SK-N-SH treated with all-trans-retinoic acid at 6 μM for 48 hours (cell line): ENCODE results near the gene UBE2I.

Experiments used
- ATAC-seq: fragments of 200-7000 bp; cut with Tn5 transposase; 3 replicates; pipeline ENCODE4 v1.9.1; 2020; ENCODE audit warnings: mild to moderate bottlenecking, moderate library complexity
- ARNTL ChIP-seq: fragments of 450-650 bp; formaldehyde crosslinking; IDR thresholded peaks from 2 replicates; pipeline ENCODE4 v1.5.0; 2020; ENCODE audit warnings: low read depth, mild to moderate bottlenecking, moderate library complexity, borderline replicate concordance
- CREB5 ChIP-seq: fragments of 250-450 bp; sonication (Bioruptor Pico); IDR thresholded peaks from 2 replicates; pipeline ENCODE4 v1.5.1; 2020; ENCODE audit warnings: low read depth, mild to moderate bottlenecking, moderate library complexity
- CSDC2 ChIP-seq: fragments of 250-450 bp; sonication (Bioruptor Pico); IDR thresholded peaks from 2 replicates; pipeline ENCODE4 v1.5.0; 2020; ENCODE audit warnings: mild to moderate bottlenecking, moderate library complexity
- CSRNP3 ChIP-seq: fragments of 250-450 bp; sonication (Bioruptor Pico); IDR thresholded peaks from 2 replicates; pipeline ENCODE4 v1.5.1; 2021; ENCODE audit warnings: mild to moderate bottlenecking, moderate library complexity
- ESRRG ChIP-seq: fragments of 250-450 bp; sonication (Bioruptor Pico); IDR thresholded peaks from 2 replicates; pipeline ENCODE4 v1.6.1; 2021; ENCODE audit warnings: mild to moderate bottlenecking
- GLIS3 ChIP-seq: fragments of 250-450 bp; sonication (Bioruptor Pico); IDR thresholded peaks from 2 replicates; pipeline ENCODE4 v1.5.0; 2020; ENCODE audit warnings: mild to moderate bottlenecking, moderate library complexity
- ISL1 ChIP-seq: fragments of 250-450 bp; sonication (Bioruptor Pico); IDR thresholded peaks from 2 replicates; pipeline ENCODE4 v2.1.2; 2022; ENCODE audit warnings: mild to moderate bottlenecking, moderate library complexity
- OSR1 ChIP-seq: fragments of 250-450 bp; sonication (Bioruptor Pico); IDR thresholded peaks from 2 replicates; pipeline ENCODE4 v1.8.0; 2022; ENCODE audit warnings: moderate library complexity, mild to moderate bottlenecking, inconsistent platforms
- PATZ1 ChIP-seq: fragments of 250-450 bp; sonication (Bioruptor Pico); IDR thresholded peaks from 2 replicates; pipeline ENCODE4 v1.8.0; 2020; ENCODE audit warnings: mild to moderate bottlenecking, moderate library complexity, borderline replicate concordance
- POU6F1 ChIP-seq: fragments of 250-450 bp; sonication (Bioruptor Pico); IDR thresholded peaks from 2 replicates; pipeline ENCODE4 v1.8.0; 2021; ENCODE audit warnings: low read depth, mild to moderate bottlenecking, moderate library complexity, borderline replicate concordance
- PPARA ChIP-seq: fragments of 250-450 bp; sonication (Bioruptor Pico); IDR thresholded peaks from 2 replicates; pipeline ENCODE4 v1.5.0; 2020; ENCODE audit warnings: mild to moderate bottlenecking, borderline replicate concordance
- RARB ChIP-seq: fragments of 250-450 bp; sonication (Bioruptor Pico); IDR thresholded peaks from 2 replicates; pipeline ENCODE4 v1.8.0; 2021; ENCODE audit warnings: mild to moderate bottlenecking, moderate library complexity
- SNAI2 ChIP-seq: fragments of 250-450 bp; sonication (Bioruptor Pico); IDR thresholded peaks from 2 replicates; pipeline ENCODE4 v1.5.0; 2020; ENCODE audit warnings: mild to moderate bottlenecking, moderate library complexity
- TCF4 ChIP-seq: fragments of 250-450 bp; sonication (Bioruptor Pico); IDR thresholded peaks from 2 replicates; pipeline ENCODE4 v1.8.0; 2021; ENCODE audit warnings: mild to moderate bottlenecking, moderate library complexity, borderline replicate concordance
- TOX ChIP-seq: fragments of 250-450 bp; sonication (Bioruptor Pico); IDR thresholded peaks from 2 replicates; pipeline ENCODE4 v1.8.0; 2021; ENCODE audit warnings: mild to moderate bottlenecking, moderate library complexity, borderline replicate concordance
- TSHZ2 ChIP-seq: fragments of 250-450 bp; sonication (Bioruptor Pico); IDR thresholded peaks from 2 replicates; pipeline ENCODE4 v1.5.0; 2020; ENCODE audit warnings: mild to moderate bottlenecking, moderate library complexity
- ZC3H10 ChIP-seq: fragments of 250-450 bp; sonication (Bioruptor Pico); IDR thresholded peaks from 2 replicates; pipeline ENCODE4 v1.5.1; 2021; ENCODE audit warnings: mild to moderate bottlenecking, moderate library complexity
- ZFP3 ChIP-seq: fragments of 250-450 bp; sonication (Bioruptor Pico); IDR thresholded peaks from 2 replicates; pipeline ENCODE4 v1.5.0; 2020; ENCODE audit warnings: mild to moderate bottlenecking, moderate library complexity
- ZFP30 ChIP-seq: fragments of 450-650 bp; formaldehyde crosslinking; IDR thresholded peaks from 2 replicates; pipeline ENCODE4 v1.5.0; 2022; ENCODE audit warnings: mild to moderate bottlenecking, moderate library complexity
- ZNF565 ChIP-seq: fragments of 450-650 bp; formaldehyde crosslinking; conservative IDR thresholded peaks from 2 replicates; pipeline ENCODE4 v1.5.0; 2020; ENCODE audit warnings: low read depth, mild to moderate bottlenecking, moderate library complexity
- ZNF70 ChIP-seq: fragments of 450-650 bp; formaldehyde crosslinking; IDR thresholded peaks from 2 replicates; pipeline ENCODE4 v1.5.0; 2020; ENCODE audit warnings: mild to moderate bottlenecking, moderate library complexity
- ZNF8 ChIP-seq: fragments of 450-650 bp; formaldehyde crosslinking; IDR thresholded peaks from 2 replicates; pipeline ENCODE4 v1.5.0; 2020; ENCODE audit warnings: mild to moderate bottlenecking, moderate library complexity

The UBE2I gene

GRCh38 chr16:1290063-1290501 is 19.4 kb upstream of the UBE2I start:
- peak; percentile 11; the same call in 2 of the 3 replicates for ATAC-seq
- no peak for TF ChIP-seq ISL1 (CRISPR knock-in tag)
- TF ChIP-seq CREB5 (CRISPR knock-in tag) = no peak
- TF ChIP-seq ZNF565 (CRISPR knock-in tag) = no peak
- TF ChIP-seq TCF4 = no peak
- TF ChIP-seq TOX (CRISPR knock-in tag) = no peak
- no peak for TF ChIP-seq ESRRG (CRISPR knock-in tag)
- no peak for TF ChIP-seq POU6F1
- TF ChIP-seq ZFP30 = no peak
- no peak for TF ChIP-seq CSRNP3
- TF ChIP-seq ZNF8 (CRISPR knock-in tag) = no peak
- no peak for TF ChIP-seq OSR1
- TF ChIP-seq ZFP3 = no peak
- no peak for TF ChIP-seq PPARA (CRISPR knock-in tag)
- no peak for TF ChIP-seq CSDC2 (CRISPR knock-in tag)
- no peak for TF ChIP-seq ARNTL (CRISPR knock-in tag)
- TF ChIP-seq GLIS3 (CRISPR knock-in tag) = no peak
- no peak for TF ChIP-seq TSHZ2 (CRISPR knock-in tag)
- no peak for TF ChIP-seq PATZ1 (CRISPR knock-in tag)
- TF ChIP-seq ZNF70 (CRISPR knock-in tag) = no peak
- TF ChIP-seq RARB (CRISPR knock-in tag) = no peak
- TF ChIP-seq, all 23 proteins: peak for 0

- no peak for ATAC-seq
- TF ChIP-seq CSRNP3 = no peak
- no peak for TF ChIP-seq POU6F1
- no peak for TF ChIP-seq RARB (CRISPR knock-in tag)
- no peak for TF ChIP-seq SNAI2
- no peak for TF ChIP-seq ESRRG (CRISPR knock-in tag)
- TF ChIP-seq OSR1 = no peak
- TF ChIP-seq TCF4 = no peak
- TF ChIP-seq ZC3H10 (CRISPR knock-in tag) = no peak
- no peak for TF ChIP-seq TSHZ2 (CRISPR knock-in tag)
- no peak for TF ChIP-seq PATZ1 (CRISPR knock-in tag)
Measured at GRCh38 chr16:1290860-1291575, 18.4 kb upstream of the UBE2I start.
